ENCODE data around the gene ABHD12.

DNA sequence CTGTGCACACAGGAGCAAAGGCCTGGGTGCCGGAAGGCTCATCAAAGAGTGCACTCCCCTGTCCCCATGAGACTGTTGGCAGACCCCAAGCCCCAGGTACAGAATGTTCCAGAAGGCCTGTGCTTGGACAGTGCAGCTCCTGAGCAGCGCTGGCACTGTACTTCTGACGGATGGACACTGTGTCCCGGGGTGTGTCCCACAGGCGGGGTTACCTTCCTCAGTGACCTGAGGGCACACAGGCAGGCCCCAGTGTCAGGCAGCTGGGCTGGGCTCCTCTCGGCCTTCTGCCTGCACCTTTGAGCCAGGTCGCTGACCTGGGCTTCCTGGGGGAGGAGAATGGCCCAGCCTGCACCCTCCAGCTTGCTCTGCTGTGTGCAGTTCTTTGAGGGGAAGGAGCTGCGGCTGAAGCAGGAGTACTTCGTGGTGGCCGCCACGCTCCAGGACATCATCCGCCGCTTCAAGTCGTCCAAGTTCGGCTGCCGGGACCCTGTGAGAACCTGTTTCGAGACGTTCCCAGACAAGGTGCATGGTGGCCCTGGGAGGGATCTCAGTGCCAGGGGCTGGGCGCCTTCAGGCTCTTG lies 112.6 kb downstream of the ABHD12 start:
- no peak for TF ChIP-seq CTCF (conservative IDR thresholded peaks at IDR 0.05)
- TF ChIP-seq EZH2 (IDR thresholded peaks at IDR 0.05; ENCODE audit: low read depth) = no peak

Measured in PC-9 (cell line).